ENCODE results near the gene EPB41. TPM values are rescaled to one million over a fixed set of nuclear protein-coding genes. Genes with fewer than 3 reads are reported as not detected.
"Not testable (repeated sequence)": the region's sequence is repeated elsewhere in the genome, so short reads cannot be mapped to it uniquely, and the experiment has no call there.

Gene EPB41
- polyA plus RNA-seq, 6 donors from 2014 or later: 46.6 to 72.0 (median 62.5) TPM

GRCh38 chr1:29096231-29096886, 182.0 kb downstream of the EPB41 start:
- ATAC-seq (ENCODE audit: low read depth in 2 of 2) (no peak), DNase-seq (no peak)
- Mint-ChIP-seq H3K9me3 (peaks cover 0 to 6% (median 0%) of the 10 kb centered on the region in 7 donors), H3K4me3 (peak overlapping the region in 1 of 8 donors; percentile 19), H3K27ac (peak overlapping the region in 2 of 6 donors; percentile 47 to 53), H3K27me3 (no peaks in the 10 kb centered on the region), H3K36me3 (peaks cover 27 to 42% of the 10 kb centered on the region in 2 donors), H3K4me1 (no peaks in the 10 kb centered on the region)

- no peaks in the 10 kb centered on the region for H3K27me3 Mint-ChIP-seq
- H3K27ac Mint-ChIP-seq: no peak overlapping the region
- peak overlapping the region in 1 of 8 donors; percentile 25 for H3K4me3 Mint-ChIP-seq
- H3K36me3 Mint-ChIP-seq: peaks cover 27 to 35% of the 10 kb centered on the region in 2 donors
- no peaks in the 10 kb centered on the region for H3K4me1 Mint-ChIP-seq
- H3K9me3 Mint-ChIP-seq: no peaks in the 10 kb centered on the region
- DNase-seq (no peak), ATAC-seq (ENCODE audit: low read depth in 2 of 2) (no peak)
Measured at GRCh38 chr1:29099286-29099685, 184.9 kb downstream of the EPB41 start.

- ATAC-seq (ENCODE audit: low read depth in 2 of 2): no peak
- no peak overlapping the region for H3K27ac Mint-ChIP-seq
- H3K27me3 Mint-ChIP-seq: no peaks in the 10 kb centered on the region
- H3K9me3 Mint-ChIP-seq: no peaks in the 10 kb centered on the region
- no peaks in the 10 kb centered on the region for H3K4me1 Mint-ChIP-seq
- no peak overlapping the region for H3K4me3 Mint-ChIP-seq
- peaks cover 27 to 35% of the 10 kb centered on the region in 2 donors for H3K36me3 Mint-ChIP-seq
- no peak for DNase-seq
Measured at GRCh38 chr1:29100487-29100886, 186.1 kb downstream of the EPB41 start.

- H3K27ac Mint-ChIP-seq: no peak overlapping the region
- DNase-seq: no peak
- H3K27me3 Mint-ChIP-seq: no peaks in the 10 kb centered on the region
- no peak overlapping the region for H3K4me3 Mint-ChIP-seq
- H3K9me3 Mint-ChIP-seq: no peaks in the 10 kb centered on the region
- ATAC-seq (ENCODE audit: low read depth in 2 of 2): no peak
- no peaks in the 10 kb centered on the region for H3K4me1 Mint-ChIP-seq
- H3K36me3 Mint-ChIP-seq: peaks cover 10 to 17% of the 10 kb centered on the region in 2 donors
Measured at GRCh38 chr1:29105822-29106221, 191.5 kb downstream of the EPB41 start.

- H3K9me3 Mint-ChIP-seq; H3K4me3 Mint-ChIP-seq; H3K4me1 Mint-ChIP-seq; DNase-seq; ATAC-seq (ENCODE audit: low read depth in 2 of 2); H3K27me3 Mint-ChIP-seq; H3K27ac Mint-ChIP-seq: not testable (repeated sequence)
- H3K36me3 Mint-ChIP-seq: peaks cover 12 to 18% of the 10 kb centered on the region in 2 donors
Measured at GRCh38 chr1:29108041-29108440, 193.7 kb downstream of the EPB41 start.

- H3K4me1 Mint-ChIP-seq: no peaks in the 10 kb centered on the region
- no peaks in the 10 kb centered on the region for H3K9me3 Mint-ChIP-seq
- ATAC-seq (ENCODE audit: low read depth in 2 of 2) (no peak), DNase-seq (no peak)
- peak overlapping the region in 2 of 6 donors; percentile 44 to 52 for H3K27ac Mint-ChIP-seq
- H3K27me3 Mint-ChIP-seq: no peaks in the 10 kb centered on the region
- H3K36me3 Mint-ChIP-seq: peaks cover 36 to 39% of the 10 kb centered on the region in 2 donors
- H3K4me3 Mint-ChIP-seq: no peak overlapping the region
Measured at GRCh38 chr1:29112705-29113412, 198.5 kb downstream of the EPB41 start.

- no peaks in the 10 kb centered on the region for H3K27me3 Mint-ChIP-seq
- no peaks in the 10 kb centered on the region for H3K4me1 Mint-ChIP-seq
- H3K9me3 Mint-ChIP-seq: no peaks in the 10 kb centered on the region
- H3K4me3 Mint-ChIP-seq: no peak overlapping the region
- ATAC-seq (ENCODE audit: low read depth in 2 of 2) (no peak), DNase-seq (no peak)
- H3K36me3 Mint-ChIP-seq: peaks cover 40 to 43% of the 10 kb centered on the region in 2 donors
- peak overlapping the region in 1 of 6 donors; percentile 54 for H3K27ac Mint-ChIP-seq
Measured at GRCh38 chr1:29113413-29114117, 199.2 kb downstream of the EPB41 start.

GRCh38 chr1:29114654-29115053, 200.3 kb downstream of the EPB41 start:
- ATAC-seq (ENCODE audit: low read depth in 2 of 2) (no peak), DNase-seq (no peak)
- Mint-ChIP-seq H3K9me3 (no peaks in the 10 kb centered on the region), H3K36me3 (peaks cover 49 to 50% of the 10 kb centered on the region in 2 donors), H3K4me3 (no peak overlapping the region), H3K27ac (no peak overlapping the region), H3K4me1 (no peaks in the 10 kb centered on the region), H3K27me3 (no peaks in the 10 kb centered on the region)

GRCh38 chr1:29117381-29117780, 203.0 kb downstream of the EPB41 start:
- Mint-ChIP-seq H3K27me3 (peaks cover 0 to 5% (median 4%) of the 10 kb centered on the region in 3 donors), H3K4me1 (no peaks in the 10 kb centered on the region), H3K4me3 (no peak overlapping the region), H3K36me3 (peaks cover 43 to 46% of the 10 kb centered on the region in 2 donors), H3K9me3 (no peaks in the 10 kb centered on the region), H3K27ac (peak overlapping the region in 2 of 6 donors; percentile 63 to 88)
- DNase-seq: no peak
- ATAC-seq (ENCODE audit: low read depth in 2 of 2): no peak

GRCh38 chr1:29119121-29119929, 205.0 kb downstream of the EPB41 start:
- no peak overlapping the region for H3K27ac Mint-ChIP-seq
- peaks cover 0 to 8% (median 2%) of the 10 kb centered on the region in 3 donors for H3K4me1 Mint-ChIP-seq
- H3K4me3 Mint-ChIP-seq: peak overlapping the region in 1 of 8 donors; percentile 15
- DNase-seq (no peak), ATAC-seq (ENCODE audit: low read depth in 2 of 2) (no peak)
- H3K36me3 Mint-ChIP-seq: peaks cover 28 to 33% of the 10 kb centered on the region in 2 donors
- no peaks in the 10 kb centered on the region for H3K9me3 Mint-ChIP-seq
- H3K27me3 Mint-ChIP-seq: peaks cover 0 to 16% (median 4%) of the 10 kb centered on the region in 3 donors

GRCh38 chr1:29120367-29120766, 206.0 kb downstream of the EPB41 start:
- no peak overlapping the region for H3K27ac Mint-ChIP-seq
- H3K36me3 Mint-ChIP-seq: peaks cover 21 to 28% of the 10 kb centered on the region in 2 donors
- no peaks in the 10 kb centered on the region for H3K9me3 Mint-ChIP-seq
- H3K27me3 Mint-ChIP-seq: peaks cover 4 to 20% (median 6%) of the 10 kb centered on the region in 3 donors
- DNase-seq (no peak), ATAC-seq (ENCODE audit: low read depth in 2 of 2) (no peak)
- peak overlapping the region in 4 of 8 donors; percentile 13 to 47 (median 31) for H3K4me3 Mint-ChIP-seq
- peaks cover 3 to 12% (median 3%) of the 10 kb centered on the region in 3 donors for H3K4me1 Mint-ChIP-seq

GRCh38 chr1:29120947-29121485, 206.6 kb downstream of the EPB41 start:
- H3K9me3 Mint-ChIP-seq: no peaks in the 10 kb centered on the region
- peaks cover 28% of the 10 kb centered on the region in 2 donors for H3K36me3 Mint-ChIP-seq
- H3K4me1 Mint-ChIP-seq: peaks cover 9 to 14% (median 10%) of the 10 kb centered on the region in 3 donors
- peak; percentile 68 for DNase-seq
- peak overlapping the region in 6 of 8 donors; percentile 18 to 55 (median 32) for H3K4me3 Mint-ChIP-seq
- peak; percentile 80 to 85 for ATAC-seq (ENCODE audit: low read depth in 2 of 2)
- peaks cover 11 to 26% (median 12%) of the 10 kb centered on the region in 3 donors for H3K27me3 Mint-ChIP-seq
- H3K27ac Mint-ChIP-seq: no peak overlapping the region
